ENCODE results near the gene ERN1. TPM values are rescaled to one million over a fixed set of nuclear protein-coding genes. Genes with fewer than 3 reads are reported as not detected.

Gene ERN1
- total and polyA plus RNA-seq, 2 of the 13 experiments (the other 11 are each of a cell fraction or from before 2014, with no cell fraction given) = 6.0 to 12.7 TPM

DNA sequence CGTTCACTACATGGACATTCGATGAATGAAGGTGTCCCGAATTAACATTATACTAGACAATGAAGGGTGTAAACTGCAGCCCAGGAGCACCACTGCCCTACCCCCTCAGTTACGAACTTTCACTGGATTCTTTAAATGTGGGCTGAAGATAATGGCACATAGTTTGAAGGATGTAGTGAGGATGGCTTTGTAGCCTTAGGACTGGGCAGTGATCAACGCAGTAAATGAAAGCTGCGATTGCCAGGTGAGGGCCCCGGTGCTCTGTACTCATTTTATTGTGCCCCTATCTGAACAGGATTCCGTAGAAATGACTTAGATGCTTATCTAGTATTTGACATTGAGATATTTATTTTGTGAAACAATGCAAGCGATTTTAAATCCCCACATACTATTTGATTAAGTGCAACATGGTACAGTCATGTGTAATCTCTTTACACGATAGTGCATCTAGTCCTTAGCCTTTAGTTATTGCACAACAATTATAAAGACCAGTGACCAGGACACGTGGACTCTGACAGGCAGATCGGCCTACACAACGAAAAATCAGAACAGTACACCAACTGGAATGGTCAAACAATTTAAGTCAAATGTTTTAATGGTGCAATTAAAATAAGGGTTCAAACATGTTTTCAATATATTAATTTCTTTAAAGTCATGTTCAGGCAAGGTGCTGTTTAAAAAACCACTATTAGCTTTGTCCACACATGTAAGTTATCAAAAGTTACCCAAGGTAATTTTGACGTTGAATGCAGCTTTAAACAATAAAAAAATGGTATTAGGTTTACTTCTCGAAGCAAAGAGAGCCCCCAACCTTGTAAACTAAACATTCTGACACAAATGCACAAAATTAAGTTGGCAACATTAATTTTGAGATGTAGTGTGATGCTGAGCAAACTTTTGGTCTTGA lies 17.4 kb upstream of the ERN1 start (continued):
- TF ChIP-seq FOXO1 (CRISPR knock-in tag; IDR thresholded peaks at IDR 0.05) (no peak), ZNF614 (CRISPR knock-in tag; IDR thresholded peaks at IDR 0.05; ENCODE audit: borderline replicate concordance) (no peak; the same call in 1 of the 2 replicates), TSC22D2 (CRISPR knock-in tag; IDR thresholded peaks at IDR 0.05; ENCODE audit: borderline replicate concordance) (no peak), NR2C2 (CRISPR knock-in tag; IDR thresholded peaks at IDR 0.05; ENCODE audit: borderline replicate concordance) (0 out of 2 replicates have a peak, but pooled peaks have one; percentile 5), ZNF253 (CRISPR knock-in tag; IDR thresholded peaks at IDR 0.05; ENCODE audit: borderline replicate concordance) (no peak), KLF15 (CRISPR knock-in tag; IDR thresholded peaks at IDR 0.05; ENCODE audit: borderline replicate concordance) (no peak), MAZ (IDR thresholded peaks at IDR 0.05; ENCODE audit: borderline replicate concordance, low read depth, low read length) (no peak), MAZ (CRISPR knock-in tag; IDR thresholded peaks at IDR 0.05; ENCODE audit: low read depth) (no peak), YEATS2 (CRISPR knock-in tag; IDR thresholded peaks at IDR 0.05; ENCODE audit: borderline replicate concordance) (peak; percentile 61), NFRKB (IDR thresholded peaks at IDR 0.05) (no peak), ZFP90 (CRISPR knock-in tag; IDR thresholded peaks at IDR 0.05; ENCODE audit: borderline replicate concordance) (peak; percentile 69; the same call in 1 of the 2 replicates), SMYD3 (CRISPR knock-in tag; IDR thresholded peaks at IDR 0.05) (no peak; the same call in none of the 2 replicates), JDP2 (CRISPR knock-in tag; IDR thresholded peaks at IDR 0.05; ENCODE audit: borderline replicate concordance) (no peak), ZNF570 (CRISPR knock-in tag; IDR thresholded peaks at IDR 0.05; ENCODE audit: borderline replicate concordance) (no peak), CCAR2 (optimal IDR thresholded peaks at IDR 0.05; ENCODE audit: low read depth, low read length) (peak; percentile 21), ZFP62 (CRISPR knock-in tag; IDR thresholded peaks at IDR 0.05) (no peak), CREM (IDR thresholded peaks at IDR 0.05) (0 out of 2 replicates have a peak, but pooled peaks have one; percentile 7), CREM (CRISPR knock-in tag; IDR thresholded peaks at IDR 0.05) (no peak), SOX6 (IDR thresholded peaks at IDR 0.05) (no peak), SOX6 (CRISPR knock-in tag; IDR thresholded peaks at IDR 0.05) (peak; percentile 72), NFIC (IDR thresholded peaks at IDR 0.05; ENCODE audit: low read length) (peak; percentile 88)
- TF ChIP-seq, protein P1, sequence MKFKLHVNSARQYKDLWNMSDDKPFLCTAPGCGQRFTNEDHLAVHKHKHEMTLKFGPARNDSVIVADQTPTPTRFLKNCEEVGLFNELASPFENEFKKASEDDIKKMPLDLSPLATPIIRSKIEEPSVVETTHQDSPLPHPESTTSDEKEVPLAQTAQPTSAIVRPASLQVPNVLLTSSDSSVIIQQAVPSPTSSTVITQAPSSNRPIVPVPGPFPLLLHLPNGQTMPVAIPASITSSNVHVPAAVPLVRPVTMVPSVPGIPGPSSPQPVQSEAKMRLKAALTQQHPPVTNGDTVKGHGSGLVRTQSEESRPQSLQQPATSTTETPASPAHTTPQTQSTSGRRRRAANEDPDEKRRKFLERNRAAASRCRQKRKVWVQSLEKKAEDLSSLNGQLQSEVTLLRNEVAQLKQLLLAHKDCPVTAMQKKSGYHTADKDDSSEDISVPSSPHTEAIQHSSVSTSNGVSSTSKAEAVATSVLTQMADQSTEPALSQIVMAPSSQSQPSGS (CRISPR knock-in tag; IDR thresholded peaks at IDR 0.05) = 0 out of 2 replicates have a peak, but pooled peaks have one; percentile 38
- TF ChIP-seq, protein P2, sequence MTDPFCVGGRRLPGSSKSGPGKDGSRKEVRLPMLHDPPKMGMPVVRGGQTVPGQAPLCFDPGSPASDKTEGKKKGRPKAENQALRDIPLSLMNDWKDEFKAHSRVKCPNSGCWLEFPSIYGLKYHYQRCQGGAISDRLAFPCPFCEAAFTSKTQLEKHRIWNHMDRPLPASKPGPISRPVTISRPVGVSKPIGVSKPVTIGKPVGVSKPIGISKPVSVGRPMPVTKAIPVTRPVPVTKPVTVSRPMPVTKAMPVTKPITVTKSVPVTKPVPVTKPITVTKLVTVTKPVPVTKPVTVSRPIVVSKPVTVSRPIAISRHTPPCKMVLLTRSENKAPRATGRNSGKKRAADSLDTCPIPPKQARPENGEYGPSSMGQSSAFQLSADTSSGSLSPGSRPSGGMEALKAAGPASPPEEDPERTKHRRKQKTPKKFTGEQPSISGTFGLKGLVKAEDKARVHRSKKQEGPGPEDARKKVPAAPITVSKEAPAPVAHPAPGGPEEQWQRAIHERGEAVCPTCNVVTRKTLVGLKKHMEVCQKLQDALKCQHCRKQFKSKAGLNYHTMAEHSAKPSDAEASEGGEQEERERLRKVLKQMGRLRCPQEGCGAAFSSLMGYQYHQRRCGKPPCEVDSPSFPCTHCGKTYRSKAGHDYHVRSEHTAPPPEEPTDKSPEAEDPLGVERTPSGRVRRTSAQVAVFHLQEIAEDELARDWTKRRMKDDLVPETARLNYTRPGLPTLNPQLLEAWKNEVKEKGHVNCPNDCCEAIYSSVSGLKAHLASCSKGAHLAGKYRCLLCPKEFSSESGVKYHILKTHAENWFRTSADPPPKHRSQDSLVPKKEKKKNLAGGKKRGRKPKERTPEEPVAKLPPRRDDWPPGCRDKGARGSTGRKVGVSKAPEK (CRISPR knock-in tag; IDR thresholded peaks at IDR 0.05; ENCODE audit: borderline replicate concordance) = no peak
- TF ChIP-seq, protein P3, sequence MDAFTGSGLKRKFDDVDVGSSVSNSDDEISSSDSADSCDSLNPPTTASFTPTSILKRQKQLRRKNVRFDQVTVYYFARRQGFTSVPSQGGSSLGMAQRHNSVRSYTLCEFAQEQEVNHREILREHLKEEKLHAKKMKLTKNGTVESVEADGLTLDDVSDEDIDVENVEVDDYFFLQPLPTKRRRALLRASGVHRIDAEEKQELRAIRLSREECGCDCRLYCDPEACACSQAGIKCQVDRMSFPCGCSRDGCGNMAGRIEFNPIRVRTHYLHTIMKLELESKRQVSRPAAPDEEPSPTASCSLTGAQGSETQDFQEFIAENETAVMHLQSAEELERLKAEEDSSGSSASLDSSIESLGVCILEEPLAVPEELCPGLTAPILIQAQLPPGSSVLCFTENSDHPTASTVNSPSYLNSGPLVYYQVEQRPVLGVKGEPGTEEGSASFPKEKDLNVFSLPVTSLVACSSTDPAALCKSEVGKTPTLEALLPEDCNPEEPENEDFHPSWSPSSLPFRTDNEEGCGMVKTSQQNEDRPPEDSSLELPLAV (CRISPR knock-in tag; conservative IDR thresholded peaks at IDR 0.05; ENCODE audit: low read depth) = peak; percentile 9; the same call in 1 of the 2 replicates

Data from HepG2 (cell line).